Measurements from ENCODE around the gene SYT12. TPM values are rescaled to one million over a fixed set of nuclear protein-coding genes. Genes with fewer than 3 reads are reported as not detected.

The SYT12 gene
- total and polyA plus RNA-seq, 2 of the 13 experiments (the other 11 are each of a cell fraction or from before 2014, with no cell fraction given): 0.01 to 0.02 TPM

- TF ChIP-seq HOMEZ (CRISPR knock-in tag; IDR thresholded peaks at IDR 0.05; ENCODE audit: low read depth): no peak
- TF ChIP-seq SMAD3 (CRISPR knock-in tag; IDR thresholded peaks at IDR 0.05): no peak
- TF ChIP-seq PITX1 (CRISPR knock-in tag; IDR thresholded peaks at IDR 0.05): no peak
These were observed 10.8 kb downstream of the SYT12 start (continued) for GRCh38 chr11:67033661-67034166.

- no peaks in the 10 kb centered on the region for H3K79me2 ChIP-seq (ENCODE audit: insufficient read depth, low read length)
- no peak overlapping the region for H2AFZ ChIP-seq (ENCODE audit: low read length)
- DNase-seq (ENCODE audit: low spot score) (no peak), ATAC-seq (no peak), FAIRE-seq (no peak)
- H3K9me3 ChIP-seq (ENCODE audit: low read length): no peaks in the 10 kb centered on the region
- ChIA-PET CTCF (ENCODE audit: low intra/inter-chr PET ratio, low total read pairs) (no interaction called here), POLR2A (no interaction called here)
- H3K4me1 ChIP-seq (ENCODE audit: insufficient read depth, low read length): no peaks in the 10 kb centered on the region
- no peak overlapping the region for H3K27ac ChIP-seq (ENCODE audit: extremely low read length, insufficient read depth, low read length)
- no peak overlapping the region for H3K9ac ChIP-seq (ENCODE audit: insufficient read depth, low read depth, low read length)
- H3K27me3 ChIP-seq (ENCODE audit: control insufficient read depth in 1 of 2, insufficient read depth in 2 of 2, low read length in 2 of 2): peaks cover 0 to 27% of the 10 kb centered on the region in 2 experiments; a peak in 4 of 5 replicates
- BruUV-seq (replicated peaks): no TSS peak
- no peak overlapping the region for H3K4me3 ChIP-seq (replicated peaks in 1 of 3; ENCODE audit: insufficient read depth in 1 of 3, low read depth in 2 of 3, low read length in 3 of 3)
- H3K4me2 ChIP-seq (ENCODE audit: low read depth, low read length): no peak overlapping the region
- 67% methylated on average over 1 of the region's 6 CpGs for WGBS (ENCODE audit: low lambda C conversion rate)
- intact Hi-C loops (cut with micrococcal nuclease; ENCODE audit: unreplicated experiment): no loop called here
- in situ Hi-C loops (cut with HindIII; ENCODE audit: extremely low pct_ligation_motif_present, low pct_unique_long_range_greater_than_20kb): no loop called here
- H4K20me1 ChIP-seq (ENCODE audit: insufficient read depth, low read length): no peaks in the 10 kb centered on the region
- H3K36me3 ChIP-seq (replicated peaks in 1 of 2; ENCODE audit: control insufficient read depth in 1 of 2, insufficient read depth in 2 of 2, low read length in 2 of 2): no peaks in the 10 kb centered on the region
- TF ChIP-seq ZKSCAN1 (IDR thresholded peaks at IDR 0.05; ENCODE audit: low read length) (no peak), ZNF274 (CRISPR knock-in tag; IDR thresholded peaks at IDR 0.05) (no peak), NCOA1 (CRISPR knock-in tag; IDR thresholded peaks at IDR 0.05) (no peak), ARID2 (CRISPR knock-in tag; IDR thresholded peaks at IDR 0.05; ENCODE audit: borderline replicate concordance) (no peak), GLI4 (CRISPR knock-in tag; IDR thresholded peaks at IDR 0.05; ENCODE audit: borderline replicate concordance) (no peak)
These were observed 11.4 kb downstream of the SYT12 start for GRCh38 chr11:67034350-67034749.

All from HepG2 (cell line).